GM18507 (cell line): ENCODE results near the gene TICRR.

Experiments used
- DNase-seq: peaks from one replicate; pipeline ENCODE4 v3.0.0; 2011; ENCODE audit warnings: low read depth; ENCODE audit not compliant: insufficient read length; ENCODE audit errors: extremely low spot score
- FAIRE-seq: peaks from 2 replicates; lab custom pipeline; 2011; peaks lifted over from hg19 to GRCh38; lab: Jason Lieb, UNC

Gene TICRR

DNA sequence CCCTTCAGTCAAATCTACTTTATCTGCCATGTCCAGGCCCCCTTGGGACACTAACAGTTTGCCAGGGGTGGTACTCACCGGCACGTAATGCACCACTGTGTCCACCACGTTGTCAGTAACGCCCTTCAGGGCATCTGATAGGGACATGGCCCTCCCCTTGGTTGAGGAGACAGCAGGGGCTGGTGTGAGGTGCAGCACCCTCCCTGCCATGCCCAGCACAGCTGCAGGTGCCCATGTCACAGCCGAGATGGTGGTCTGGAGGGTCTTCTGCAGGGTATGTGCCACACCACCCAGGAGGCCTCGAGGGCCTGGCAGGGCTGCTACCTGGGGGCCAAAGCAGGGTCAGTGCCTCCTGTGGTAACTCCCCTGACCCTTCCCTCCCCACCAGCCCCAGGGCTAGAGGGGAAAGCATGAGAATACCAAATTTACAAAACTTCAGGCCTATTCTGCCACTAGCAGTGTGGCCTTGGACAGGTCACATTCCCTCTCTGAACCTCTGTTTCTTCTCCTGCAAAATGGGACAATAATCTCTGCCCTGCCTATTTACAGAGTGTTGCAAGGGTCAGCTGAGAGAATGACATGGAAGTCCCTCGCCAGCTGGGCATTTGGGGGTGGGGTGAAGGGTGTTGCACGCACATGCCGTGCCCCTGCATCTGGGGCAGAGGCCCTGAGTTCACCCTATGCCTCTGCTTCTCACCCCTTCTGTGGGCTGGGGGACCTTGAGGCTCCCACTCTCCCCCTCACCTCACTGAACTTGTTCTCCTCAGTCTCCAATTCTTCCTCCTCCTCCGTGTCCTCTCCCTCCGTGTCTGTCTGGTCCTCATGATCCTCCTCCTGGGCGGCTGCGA is 91.8 kb downstream of the TICRR start:
- DNase-seq = no peak
- no peak for FAIRE-seq

DNA sequence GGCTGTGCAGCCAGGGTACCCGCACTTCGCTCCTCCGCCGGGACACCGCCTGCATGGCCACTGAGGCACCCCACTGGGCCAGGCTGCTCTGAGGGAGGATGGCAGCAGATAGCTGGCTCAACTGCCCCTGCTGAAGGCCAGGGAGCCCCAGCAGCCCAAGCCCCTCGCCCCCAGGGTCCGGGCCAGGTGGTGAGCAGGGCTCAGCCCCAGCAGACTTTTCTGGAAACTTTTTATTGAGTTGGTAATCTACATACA is 92.4 kb downstream of the TICRR start:
- DNase-seq = no peak
- no peak for FAIRE-seq

DNA sequence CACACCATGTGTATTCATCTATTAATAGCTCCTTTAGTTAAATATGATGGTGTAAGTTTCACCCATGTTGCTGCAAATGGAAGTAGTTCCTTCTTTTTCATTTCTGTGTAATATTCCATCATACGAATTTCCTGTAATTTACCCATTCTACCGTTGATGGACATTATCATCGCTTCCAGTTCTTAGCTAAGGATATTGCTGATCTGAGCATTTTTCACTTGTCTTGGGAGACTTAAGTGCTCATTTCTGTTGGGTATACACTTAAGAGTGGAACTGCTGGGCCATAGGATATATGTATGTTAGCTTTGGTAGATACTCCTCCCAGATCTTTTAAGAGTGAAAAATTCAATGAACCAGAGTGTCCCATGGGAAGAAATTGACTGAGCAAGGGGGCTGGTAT is 92.9 kb downstream of the TICRR start:
- FAIRE-seq = no peak
- no peak for DNase-seq

DNA sequence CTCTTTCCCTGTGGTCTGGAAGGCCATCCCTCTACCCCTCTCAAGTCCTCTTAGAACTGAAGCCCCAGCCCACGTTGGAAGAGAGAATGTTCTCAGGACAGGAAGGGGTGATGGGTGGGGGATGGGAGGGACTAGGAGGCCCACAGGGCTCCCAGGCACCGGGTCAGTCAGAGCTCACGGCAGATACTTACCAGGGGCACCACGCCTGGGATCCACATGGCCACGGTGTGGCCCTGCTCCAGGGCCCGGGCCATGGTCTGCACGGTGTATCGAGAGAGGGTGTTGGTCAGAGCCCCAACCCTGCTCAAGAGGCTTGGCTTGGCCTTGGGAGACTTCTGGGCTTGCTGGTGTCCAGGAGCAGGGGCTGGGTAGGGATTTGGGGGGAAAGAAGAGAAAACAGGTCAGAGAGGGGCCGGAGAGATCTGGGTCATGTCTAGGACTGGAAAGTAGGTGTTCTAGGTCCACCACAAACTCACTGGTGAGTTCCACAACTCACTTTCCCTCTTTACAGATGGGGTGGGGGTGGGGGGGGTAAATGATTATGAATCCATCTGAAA is 94.1 kb downstream of the TICRR start:
- DNase-seq = no peak

DNA sequence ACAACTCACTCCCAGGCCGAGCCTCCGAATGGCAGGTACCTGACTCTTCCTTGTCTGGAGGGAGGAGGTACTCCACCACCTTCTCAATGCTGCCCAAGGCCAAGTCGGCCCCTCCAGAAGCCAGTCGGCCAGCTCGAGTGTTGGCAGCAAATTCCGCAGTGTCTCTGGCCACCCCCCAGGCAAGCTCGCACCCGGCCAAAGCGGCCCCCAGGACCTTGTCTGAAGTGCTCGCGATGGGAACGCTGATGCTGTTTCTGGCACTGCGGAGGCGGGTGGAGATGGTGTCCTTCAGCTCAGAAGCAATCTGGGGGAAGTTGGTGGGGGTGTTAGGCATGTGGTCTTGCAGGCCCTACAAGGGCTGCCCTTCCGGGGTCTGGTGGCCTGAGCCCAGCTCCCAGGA is 94.7 kb downstream of the TICRR start:
- DNase-seq (no peak), FAIRE-seq (no peak)

More for the DNA sequence above, 94.1 kb downstream of the TICRR start:
- no peak for FAIRE-seq

DNA sequence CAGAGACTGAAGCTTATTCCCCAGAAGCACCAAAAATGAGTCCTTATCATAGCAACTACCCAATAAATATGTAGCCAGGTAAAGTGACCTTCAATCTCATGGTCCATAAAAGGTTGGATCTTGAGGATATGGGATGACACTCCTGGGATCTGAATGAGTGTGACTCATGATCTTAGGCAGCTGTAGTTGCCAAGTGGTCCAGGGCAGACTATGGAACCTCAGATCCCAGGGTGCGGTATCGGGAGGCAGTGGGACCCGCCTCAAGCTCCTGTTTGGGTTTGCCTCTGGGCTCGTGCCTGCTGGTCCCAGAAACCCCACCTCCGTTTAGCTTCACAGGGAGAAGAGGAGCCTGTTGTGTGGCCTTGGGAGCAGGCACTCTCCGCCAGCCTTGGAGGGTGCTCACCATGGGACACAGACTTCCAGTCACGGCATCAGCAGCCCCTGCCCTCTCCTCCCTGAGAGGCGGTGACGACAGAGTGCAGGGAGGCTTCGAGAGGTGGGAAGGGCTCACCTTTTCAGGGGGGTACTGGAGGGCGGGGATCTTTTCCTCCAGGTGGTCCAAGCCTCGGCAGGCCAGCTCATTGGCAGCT is 95.8 kb downstream of the TICRR start:
- no peak for DNase-seq
- no peak for FAIRE-seq

DNA sequence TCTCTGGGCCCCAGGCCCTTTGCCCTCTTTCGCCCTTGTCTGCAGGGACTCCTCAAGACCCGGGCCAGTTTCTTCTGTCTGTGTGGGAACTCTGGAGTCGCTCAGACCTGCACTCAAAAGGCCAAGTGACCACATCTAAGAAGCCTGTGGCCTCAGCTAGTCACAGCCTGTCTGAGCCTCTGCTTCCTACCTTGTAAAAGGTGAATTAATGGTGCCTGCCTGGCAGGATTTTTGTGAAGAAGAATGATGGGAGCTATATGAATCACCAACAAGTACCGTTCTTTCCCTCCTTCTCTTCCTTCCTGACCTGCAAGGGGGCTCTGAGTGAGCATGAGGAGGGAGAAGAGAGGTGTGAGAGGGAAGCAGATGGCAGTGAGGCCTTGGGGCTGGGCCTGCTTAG is 96.4 kb downstream of the TICRR start:
- FAIRE-seq (no peak), DNase-seq (no peak)

DNA sequence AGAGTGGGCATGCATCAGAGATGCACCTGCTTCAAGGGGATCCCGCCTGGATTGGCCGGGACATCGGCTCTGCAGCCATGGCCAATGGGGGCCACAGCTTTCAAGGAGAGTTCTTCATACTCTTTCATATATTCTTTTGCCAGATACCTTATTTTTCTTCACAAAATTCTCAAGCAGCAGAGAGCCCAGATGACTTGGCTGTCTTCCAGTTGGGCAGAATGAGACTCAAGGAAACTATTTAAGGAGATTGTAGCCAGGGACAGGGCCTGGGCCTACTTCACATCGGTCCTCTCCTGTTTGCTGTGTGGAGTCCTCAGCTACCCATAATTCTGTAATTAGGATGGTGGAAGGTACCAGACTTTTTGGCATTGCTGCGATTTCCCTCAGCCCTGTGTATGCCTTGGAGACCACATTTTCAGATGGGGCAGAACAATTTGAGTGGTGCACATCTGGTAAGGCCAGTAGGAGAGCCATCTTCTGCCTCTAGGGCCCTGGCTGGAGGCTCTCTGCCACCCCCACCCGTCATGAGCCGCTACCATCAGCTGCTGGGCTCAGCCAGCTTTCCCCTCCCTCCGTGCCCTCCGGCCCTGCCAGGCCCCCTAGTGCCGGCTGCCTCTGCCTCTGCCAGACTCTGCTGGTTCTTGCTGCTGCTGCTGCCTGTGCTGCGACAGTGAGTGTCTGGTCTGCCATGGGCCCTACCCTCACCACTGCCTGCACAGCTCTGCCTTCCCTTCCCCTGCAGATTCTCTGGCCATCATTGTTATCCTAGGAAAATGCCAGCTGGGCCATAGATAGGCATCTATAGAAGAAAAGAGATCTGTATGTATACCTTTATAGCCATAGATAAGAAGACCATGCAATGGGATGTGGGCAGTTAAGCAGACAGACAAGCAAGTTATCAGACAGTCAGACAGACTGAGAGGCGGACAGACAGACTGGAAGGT is 97.2 kb downstream of the TICRR start:
- FAIRE-seq = no peak
- no peak for DNase-seq

DNA sequence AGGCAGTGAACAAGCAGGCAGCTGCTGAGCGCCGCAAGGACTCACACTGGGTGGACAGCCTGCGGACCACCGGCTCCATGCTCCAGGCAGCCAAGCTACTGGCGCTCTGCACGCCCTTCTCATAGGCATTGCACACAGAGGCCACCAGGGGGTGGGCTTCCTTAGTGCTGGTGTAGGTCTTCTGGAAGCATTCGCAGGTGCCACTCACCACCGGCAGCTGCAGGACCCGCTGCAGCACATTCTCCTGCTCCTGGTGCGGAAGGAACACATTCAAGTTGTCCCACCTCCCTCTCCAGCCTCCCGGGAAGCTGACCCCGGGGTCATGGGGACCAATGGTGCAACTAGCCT is 97.9 kb downstream of the TICRR start:
- FAIRE-seq (no peak), DNase-seq (no peak)

DNA sequence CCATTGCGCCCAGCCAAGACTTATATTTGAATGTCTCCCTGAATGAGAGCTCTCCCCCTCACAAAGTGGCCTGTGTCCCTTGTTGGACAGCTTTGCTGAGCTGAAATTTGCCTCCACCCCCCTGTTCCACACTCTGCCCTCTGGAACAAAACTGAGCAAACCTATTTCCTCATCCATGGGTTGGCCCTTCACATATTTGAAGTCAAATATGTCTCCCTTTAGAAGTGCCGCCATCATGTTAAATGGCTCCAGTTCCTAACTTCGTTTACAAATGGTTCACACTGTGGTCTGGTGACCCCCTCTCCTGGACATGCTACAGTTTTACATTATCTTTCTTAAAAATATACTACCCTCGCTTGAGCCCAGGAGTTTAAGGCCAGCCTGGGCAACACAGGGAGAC is 99.3 kb downstream of the TICRR start:
- no peak for DNase-seq
- no peak for FAIRE-seq

DNA sequence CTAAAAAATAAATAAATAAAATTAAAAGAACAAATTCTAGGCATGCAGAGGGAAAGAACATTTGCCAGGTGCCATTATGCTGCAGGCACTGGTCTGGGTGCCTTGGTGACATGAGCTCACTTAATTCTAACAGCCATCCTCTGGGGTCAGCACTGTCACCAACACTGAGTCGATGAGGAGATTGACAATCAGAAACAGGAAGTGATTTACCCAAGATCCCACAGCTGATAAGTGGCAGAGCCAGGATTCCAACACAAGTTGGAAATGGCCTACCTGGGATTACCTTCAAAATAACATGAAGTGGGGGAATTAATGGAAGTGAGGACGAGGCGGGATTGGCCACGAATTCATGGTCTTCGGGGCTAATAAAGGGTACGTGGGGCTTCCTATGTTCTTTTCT is 100.3 kb downstream of the TICRR start:
- DNase-seq = no peak
- no peak for FAIRE-seq

DNA sequence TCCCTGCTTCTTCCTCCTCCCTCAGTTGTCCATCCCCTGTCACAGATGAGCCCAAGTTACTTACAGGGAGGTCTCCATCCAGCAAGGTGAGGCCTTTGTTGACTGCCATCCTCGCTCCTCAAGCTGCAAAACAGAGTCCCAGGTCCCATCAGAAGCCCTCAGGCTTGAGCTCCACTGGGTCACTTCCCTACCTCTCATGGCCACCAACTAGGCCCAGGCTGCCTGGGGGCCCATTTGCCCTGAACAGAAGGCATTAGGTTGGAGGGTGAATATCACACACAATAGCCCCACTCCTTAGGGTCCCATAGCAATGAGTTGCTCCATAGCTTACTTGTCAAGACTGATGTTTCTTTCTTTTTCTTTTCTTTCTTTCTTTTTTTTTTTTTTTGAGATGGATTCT is 102.1 kb downstream of the TICRR start:
- no peak for FAIRE-seq
- DNase-seq = no peak
